ELR (cell line): ENCODE data around the gene RSU1.
"Not testable (repeated sequence)": the region's sequence is repeated elsewhere in the genome, so short reads cannot be mapped to it uniquely, and the experiment has no call there.

Experiments used
- DNase-seq: peaks from one replicate; pipeline ENCODE4 v3.0.0-alpha.2; 2015; ENCODE audit warnings: low read depth

RSU1 gene

DNA sequence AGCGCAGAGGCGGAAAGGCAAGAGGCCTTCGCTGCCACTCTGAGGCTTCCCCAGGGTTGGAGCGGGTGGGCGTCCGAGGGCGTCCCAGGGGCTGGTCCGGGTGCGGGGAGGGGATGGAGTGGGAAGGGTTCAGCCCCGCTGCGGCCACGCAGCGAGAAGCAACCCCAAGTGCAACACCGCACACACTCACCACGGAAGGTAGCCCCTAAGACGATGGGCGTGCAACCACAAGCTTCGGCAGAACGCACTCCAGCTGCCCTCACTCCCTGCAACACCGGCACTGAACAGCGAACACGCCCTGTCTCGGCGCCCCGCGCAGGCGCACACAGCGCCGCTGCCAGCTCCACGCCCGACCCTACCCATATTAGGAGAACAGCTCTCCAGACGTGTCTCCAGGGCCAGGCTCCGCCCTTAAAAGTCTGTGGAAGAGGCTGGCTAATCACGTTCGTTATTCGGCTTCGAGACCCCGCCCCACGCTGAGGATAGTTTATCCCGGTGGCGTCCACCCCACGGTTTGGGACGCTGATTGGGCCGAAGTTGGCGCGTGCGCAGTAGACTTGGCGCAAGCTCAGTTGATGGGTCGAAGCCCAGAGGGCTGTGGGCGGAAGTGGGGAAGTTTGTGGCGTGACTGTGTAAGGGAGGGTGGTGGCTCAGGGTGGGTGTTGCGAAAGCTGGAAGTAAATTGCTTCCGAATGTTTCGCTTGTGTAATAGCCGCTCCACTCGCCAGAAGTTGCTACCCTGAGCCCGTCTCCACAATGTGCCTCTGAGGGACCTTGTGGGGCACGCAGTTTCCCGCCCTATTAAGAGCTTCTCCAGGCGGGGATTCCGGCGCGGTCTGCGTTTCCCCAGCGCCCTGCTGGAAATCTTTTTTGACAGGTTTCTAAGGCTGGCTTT, at the start of gene RSU1:
RSU1 (minus strand) TSS at position 300 of the 895 bp plus-strand sequence. CDS start 343 bp downstream, outside the sequence.
- peak; percentile 100 for DNase-seq

DNA sequence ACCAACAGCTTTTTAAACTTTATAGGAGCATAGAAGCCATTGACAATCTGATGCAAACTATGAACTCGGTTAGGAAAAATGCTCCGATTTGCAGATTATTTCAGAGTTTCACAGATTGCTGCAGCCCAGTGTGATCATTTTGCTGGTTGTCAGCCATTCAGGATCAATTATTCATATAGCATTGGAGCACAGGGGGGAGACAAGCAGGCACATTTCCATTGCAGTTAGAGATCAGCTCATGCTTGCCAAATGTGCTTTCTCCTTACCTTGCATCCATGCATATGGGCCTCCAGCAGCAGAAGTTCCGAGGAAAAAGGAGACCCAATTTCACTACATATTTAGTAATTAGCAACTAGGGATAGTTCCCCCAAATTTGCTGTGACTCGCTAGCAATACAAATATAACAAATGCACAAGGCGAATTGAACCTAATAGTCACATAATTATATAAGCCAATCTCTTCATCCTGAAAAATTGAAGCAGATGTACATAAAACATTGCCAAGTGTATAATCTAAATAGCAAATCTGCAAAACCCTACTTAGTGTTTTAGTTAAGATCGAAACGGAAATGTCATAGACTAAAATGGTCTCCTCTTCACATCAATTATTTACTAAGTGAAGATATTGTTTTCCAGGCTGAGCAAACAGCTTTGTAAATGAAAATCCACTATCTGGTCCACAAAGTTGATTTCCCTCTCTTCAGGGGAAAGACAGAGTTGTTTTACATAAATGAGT, 49.5 kb upstream of the RSU1 start:
- DNase-seq: no peak

DNA sequence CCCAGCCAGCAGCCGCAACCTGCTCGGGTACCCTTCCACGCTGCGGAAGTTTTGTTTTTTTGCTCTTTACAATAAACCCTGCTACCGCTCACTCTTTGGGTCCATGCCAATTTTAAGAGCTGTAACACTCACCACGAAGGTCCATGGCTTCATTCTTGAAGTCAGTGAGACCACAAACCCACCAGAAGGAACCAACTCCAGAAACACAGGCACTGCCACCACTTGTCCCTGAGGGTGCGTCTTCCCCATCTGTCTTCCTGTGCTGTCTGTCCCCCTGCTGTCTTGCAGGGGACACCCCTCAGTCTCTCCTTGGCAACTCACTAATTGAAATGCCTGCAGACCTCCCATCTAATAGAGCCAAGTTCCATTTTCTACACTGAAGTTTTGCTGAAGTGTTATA, 48.5 kb upstream of the RSU1 start:
- no peak for DNase-seq

DNA sequence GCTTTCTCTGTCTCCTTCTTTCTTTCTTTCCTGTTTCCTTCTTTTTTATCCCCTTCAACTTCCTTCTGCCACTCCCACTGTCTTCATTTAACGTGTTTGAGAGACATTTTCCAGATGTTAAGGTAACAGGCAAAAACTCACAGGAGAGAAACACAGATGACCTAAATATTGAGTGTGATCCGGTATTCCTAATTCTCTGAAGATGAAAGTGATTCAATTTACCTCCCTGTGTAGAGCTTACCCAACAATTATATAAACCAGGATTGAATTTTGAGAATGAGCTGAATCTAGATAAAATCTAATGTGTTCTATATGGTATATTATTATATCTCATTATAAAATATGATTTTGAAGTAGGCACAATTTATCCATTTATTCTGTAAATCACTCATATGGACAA, 46.5 kb upstream of the RSU1 start:
- no peak for DNase-seq

DNA sequence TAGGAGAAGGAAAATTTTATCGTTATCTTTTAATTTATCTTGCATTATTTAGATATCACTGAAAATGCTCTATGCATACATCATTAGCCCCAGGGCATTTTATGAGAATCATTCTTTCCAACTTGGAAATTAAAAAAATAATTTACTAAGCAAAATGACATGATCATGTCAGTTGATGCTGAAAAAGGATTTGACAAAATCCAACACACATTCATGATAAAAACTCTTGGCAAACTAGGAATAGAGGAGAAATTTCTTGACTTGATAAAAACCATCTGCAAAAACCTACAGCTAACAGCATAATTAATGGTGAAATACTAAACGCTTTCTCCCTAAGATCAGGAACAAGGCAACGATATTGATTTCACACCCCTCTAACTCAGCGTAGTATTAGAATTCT, 40.2 kb upstream of the RSU1 start:
- DNase-seq: no peak

DNA sequence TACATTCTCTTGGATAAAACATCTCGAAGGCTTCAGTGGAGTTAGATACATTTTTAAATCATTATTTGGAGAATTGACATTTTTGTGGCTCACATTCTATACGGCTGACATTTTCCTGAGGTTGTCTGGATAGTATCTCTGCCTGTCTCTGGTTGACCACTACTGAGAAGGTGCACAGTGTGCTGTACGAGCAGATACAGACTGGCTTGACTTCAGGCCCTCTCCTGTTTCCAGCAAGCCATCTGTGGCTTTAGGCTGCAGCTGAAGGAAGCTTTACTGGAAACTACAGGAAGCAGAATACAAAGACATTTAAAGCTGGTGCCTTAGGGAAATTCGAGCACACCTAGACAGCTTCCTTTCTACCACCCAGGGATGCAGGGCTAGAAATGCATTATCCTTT, 39.3 kb upstream of the RSU1 start:
- DNase-seq: no peak

DNA sequence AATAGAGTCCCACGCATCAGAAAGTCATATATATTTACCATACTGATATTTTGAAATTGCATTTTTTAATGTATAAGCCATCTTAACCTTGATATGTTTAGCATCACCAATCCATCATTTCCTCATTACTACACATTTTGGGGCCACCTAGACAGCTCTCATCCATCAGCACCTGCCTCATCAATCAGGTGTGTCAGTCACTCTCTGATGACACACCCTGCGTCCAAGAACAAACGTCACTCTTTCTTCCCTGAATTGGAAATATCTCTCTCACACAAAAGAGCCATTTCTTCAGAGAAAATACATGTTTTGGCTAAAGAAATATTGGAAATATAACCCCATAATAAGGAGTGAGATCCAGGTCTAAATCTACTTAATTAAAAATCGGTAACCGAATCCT, 38.9 kb upstream of the RSU1 start:
- no peak for DNase-seq

DNA sequence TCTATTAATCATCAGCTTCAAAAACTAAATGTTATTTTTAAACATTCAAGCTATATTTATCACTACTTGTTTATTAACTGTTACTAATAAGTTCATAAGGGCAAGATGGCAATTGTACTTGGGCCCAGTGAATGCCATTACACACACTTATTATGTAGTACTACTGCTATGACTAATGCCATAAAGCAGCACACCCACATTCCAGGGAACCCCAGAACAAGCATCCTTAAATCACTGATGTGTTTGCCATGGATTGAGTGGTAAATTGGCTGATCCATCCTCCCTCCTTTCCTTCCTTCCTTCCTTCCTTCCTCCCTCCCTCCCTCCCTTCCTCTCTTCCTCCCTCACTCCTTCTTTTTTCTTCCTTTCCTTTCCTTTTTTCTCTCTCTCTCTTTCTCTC, 37.4 kb upstream of the RSU1 start:
- DNase-seq: peak; percentile 66

DNA sequence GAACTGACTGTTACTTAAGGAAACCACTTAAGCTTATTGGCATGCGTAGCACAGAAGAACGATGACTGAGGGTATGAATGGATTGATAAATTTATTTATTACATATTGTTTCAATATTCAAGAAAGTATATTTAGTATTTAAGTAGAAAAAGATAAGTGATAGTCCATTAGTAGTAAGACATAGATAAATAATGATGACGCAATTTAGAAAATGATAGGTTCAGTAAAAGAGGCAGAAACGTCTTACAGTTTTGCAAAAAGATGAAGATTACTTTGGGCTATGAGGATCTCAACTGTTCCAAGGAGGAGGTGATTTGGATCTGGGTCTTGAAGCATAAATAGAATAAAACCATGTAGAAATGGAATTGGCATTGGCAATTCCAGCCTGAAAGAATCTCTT, 36.6 kb upstream of the RSU1 start:
- DNase-seq: no peak

DNA sequence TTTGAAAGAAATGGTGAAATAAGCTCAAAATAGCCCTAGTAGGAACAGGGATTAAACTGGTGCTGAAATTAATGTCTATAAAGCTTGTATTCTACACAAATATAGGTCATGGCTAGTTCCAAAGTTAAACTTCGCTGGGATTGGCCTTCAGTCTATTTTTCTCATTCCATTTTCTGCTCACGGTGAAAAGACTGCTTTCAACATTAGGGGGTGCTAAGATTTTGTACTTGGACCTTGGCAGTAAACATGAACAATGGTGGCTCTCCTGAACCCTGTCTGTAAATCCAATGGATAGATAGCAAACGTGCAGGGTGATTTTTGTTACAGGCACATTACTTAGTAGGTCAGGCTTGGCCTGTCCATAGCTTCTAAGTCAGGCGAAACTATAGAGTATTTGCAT, 36.0 kb upstream of the RSU1 start:
- DNase-seq: peak; percentile 62

DNA sequence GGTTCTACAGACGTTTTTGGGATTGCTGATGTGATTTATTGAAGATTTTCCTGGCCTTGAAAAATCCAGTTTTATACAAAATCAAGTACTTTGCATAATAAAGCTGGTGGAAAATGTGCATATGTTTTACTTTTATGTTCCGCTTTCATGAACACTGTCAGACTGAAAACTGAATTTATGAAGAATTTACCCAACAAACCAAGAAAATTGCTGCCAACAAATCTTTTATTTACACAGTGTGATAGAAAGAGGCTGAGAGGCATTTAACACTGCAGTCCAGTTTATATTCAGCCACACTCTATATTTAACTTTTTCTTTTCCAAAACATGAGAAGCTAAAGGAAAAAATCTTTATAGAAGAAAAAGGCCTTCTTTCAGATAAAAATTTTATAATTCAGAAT, 35.4 kb upstream of the RSU1 start:
- no peak for DNase-seq

DNA sequence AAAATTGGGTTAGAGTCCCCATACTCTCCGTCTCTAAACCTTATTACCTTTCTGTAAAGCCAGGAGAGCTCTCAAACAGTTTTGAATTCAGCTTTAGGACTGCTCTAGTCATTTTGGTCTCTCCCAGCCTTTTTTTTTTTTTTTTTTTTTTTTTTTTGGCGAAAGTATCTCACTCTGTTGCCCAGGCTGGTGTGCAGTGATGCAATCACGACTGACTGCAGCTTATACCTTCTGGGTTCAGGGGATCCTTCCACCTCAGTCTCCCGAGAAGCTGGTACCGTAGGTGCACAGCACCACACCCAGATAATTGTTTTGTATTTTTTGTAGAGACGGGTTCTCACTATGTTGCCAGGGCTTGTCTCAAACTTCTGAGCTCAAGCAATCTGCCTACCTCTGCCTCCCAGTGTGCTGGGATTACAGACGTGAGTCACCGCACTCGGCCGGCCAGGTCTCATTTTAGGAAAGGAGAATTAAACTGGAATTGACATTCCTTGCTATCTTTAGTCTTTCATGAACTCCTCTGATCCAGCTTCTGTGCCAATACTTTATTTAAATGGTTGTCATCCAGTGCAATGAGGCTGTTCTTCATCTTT, 31.4 kb upstream of the RSU1 start:
- no peak for DNase-seq

DNA sequence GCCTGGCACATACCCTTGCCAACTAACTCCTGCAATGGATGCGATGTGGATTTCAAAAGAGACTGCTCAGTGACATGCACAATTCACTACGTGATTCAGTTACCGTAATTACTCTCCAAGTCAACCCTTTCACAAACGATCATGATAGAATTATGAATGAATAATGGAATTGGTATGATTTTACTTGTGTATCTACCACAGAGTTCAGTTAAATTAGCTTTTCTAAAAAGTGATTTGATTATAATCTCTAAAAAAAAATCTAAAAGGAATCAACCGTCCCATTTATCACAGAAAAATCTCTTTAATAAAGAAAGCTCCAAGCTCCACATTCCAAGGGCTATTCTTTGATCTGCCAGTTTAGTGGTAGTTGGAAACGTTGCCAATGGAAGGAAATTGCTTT, 30.4 kb upstream of the RSU1 start:
- DNase-seq: no peak

DNA sequence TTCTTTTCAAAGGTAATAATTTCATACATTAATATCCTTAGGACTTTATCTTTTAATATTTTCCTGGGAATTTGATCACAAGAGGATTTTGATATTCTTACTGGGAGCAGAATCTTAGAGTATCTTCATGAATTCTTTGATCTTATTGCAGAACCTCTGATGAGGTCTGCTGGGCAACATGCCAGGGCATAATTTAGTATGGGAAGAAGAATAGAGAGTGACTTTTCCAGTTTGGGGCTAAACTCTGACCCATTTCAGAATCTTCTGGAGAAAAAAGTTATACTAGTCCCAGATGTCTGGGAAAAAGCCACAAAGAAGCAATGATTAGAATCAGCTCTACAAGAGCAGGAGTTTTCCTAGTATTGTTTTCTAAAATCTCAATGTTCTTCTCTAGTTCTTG, 28.0 kb upstream of the RSU1 start:
- DNase-seq: no peak

DNA sequence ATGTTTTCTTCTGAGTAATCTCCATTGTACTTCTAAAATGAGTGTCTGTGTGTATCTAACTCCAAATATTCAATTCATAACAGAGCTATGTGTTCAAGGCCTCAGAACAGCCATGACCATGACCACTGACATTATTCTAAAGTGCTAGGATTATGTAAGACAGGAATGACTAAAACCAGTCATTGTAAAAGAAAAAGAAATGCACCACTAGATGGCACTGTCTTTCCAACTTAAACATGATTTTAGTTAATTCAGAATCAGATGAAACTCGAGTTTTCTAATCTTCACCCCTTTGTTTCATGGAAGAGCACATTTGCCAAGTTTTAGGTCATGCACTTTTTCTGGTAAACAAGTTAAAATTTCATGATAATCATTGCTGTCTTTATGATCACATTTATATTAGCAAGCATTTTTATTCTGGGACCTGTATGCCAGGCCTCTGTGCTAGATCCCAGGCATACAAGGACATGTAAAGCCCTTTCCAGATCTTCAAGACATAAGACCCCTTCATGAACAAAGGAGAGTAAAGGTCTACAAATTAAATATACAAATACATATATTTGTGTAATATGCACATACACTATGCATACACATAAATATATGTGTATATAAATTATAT, 26.1 kb upstream of the RSU1 start:
- peak; percentile 93 for DNase-seq

DNA sequence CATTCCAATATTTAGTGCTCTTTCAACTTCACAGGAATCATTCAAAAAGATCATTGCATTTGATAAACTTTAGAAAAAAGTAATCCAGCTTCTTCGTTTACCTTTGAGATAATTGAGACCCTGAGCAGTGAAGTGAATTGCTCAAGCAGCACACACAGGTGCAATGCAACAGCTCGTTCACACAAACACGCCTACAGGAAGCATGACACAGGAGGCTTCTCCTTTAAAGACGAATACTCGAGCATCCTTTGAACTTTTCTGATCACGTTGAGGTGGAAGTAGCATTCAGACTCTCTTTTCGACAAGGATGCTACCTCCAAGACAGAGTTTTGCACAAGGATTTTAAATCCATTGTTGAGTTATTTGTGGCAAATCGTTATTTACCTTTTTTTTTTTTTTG, 18.0 kb upstream of the RSU1 start:
- DNase-seq: no peak

DNA sequence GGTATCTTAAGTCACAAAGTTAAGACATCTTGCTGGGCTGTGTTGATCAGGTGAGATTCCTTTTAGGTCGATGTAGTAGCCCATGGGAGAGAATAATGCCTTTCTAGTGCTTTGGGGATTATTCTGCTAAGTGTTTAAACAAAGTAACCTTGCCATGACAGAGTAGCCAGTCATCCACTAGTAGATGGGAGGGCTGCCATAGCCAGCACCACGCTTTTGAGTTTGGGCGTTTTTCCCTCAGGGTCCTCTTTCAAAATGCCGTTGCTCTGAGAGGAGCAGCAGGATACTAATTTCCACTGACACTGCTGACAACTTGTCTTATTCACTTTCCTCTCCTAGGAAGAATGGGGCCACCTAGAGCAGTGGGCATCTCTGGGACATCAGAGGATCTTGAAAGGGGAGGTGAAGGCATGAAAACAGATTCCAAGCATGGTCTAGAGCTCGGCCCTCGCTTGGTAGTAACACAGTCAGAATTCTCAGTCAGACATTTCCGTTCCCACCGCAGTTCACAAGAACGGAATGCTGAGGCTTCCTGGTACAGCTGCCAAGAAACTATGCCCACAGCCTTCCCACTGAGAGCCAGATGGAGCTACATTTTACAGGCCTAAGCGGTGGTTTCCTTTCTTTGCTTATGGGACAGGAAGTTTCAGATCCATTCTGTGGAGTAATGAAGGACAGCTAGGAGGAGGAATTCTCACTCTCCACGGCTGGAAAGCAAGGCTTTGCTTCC, 15.3 kb upstream of the RSU1 start:
- peak; percentile 96 for DNase-seq

DNA sequence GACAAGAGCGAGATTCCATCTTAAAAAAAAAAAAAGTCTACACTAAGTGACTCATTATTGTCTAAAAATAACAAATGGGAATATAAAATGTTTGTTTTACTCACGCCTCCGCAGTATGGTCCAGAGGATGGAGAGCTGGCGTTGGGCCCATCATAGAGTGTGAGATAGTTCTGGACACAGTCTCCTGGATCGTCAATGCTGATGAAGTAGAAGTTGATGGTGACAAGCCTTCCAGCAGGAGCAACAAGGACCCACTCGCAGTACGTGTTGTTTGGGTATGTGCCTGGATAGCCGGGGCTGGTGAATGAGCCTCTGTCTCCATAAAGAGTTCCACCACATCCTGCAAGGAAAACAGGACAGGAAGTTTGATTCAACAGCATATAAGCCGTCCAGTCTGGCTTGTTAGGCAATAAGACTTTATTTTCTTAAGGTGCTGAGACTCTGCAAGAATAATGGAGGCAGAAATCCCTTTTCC, 11.5 kb upstream of the RSU1 start:
- peak; percentile 86 for DNase-seq

DNA sequence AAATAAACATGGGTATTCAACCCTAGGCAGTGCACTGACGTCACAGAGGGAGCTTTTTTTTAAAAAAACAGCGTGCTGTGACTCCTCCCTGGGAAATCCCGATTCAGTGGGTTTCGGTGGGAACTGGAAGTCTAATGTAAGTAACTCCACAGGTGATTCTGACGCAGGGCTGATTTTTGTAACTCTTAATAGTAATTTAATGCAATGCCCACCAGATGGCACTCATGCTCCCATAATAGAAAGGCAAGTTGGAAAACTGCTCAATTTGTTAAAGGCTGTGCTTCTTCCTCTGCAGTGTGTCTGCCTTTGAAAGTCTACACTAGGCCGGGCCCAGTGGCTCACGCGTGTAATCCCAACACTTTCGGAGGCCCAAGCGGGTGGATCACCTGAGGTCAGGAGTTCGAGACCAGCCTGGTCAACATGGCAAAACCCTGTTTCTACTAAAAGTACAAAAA, 10.9 kb upstream of the RSU1 start:
- peak; percentile 92 for DNase-seq

DNA sequence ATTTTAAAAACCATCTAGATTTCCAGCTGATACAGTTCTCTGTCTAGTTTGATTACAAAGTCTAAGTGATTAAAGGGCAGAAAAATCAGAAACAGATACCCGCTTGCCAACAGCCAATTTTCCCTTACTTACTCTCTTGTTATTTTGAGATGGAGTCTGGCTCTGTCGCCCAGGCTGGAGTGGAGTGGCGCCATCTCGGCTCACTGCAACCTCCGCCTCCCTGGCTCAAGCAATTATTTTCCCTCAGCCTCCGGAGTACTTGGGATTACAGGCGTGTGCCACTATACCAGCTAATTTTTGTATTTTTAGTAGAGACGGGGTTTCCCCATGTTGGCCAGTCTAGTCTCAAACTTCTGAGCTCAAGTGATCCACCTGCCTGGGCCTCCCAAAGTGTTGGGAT, 10.2 kb upstream of the RSU1 start:
- not testable (repeated sequence) for DNase-seq

DNA sequence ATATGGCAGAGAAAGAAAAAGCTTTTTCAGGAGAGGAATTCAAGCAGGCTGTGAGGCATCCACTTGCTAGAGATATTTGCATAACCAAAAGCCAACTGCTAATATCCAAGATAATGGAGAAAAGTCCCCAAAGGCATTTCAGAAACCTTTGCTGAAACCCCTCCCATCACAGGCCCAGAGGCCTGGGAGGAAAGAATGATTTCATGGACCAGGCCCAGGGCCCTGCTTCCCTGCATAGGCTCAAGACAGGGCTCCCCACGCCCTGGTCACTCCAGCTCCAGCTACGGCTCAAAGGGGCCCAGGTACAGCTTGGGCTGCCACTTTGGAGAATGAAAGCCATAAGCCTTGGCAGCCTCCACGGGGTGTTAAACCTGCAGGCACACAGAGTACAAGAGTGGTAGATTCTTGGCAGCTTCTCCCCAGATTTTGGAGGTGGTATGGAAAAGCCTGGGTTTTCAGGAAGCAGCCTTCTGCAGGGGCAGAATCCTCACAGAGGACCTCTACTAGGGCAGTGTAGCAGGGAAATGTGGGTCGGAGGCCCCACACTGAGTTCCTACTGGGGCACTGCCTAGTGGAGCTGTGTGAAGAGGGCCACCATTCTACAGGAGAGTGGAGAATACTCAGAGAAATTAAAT, 5.6 kb upstream of the RSU1 start:
- no peak for DNase-seq
